C1 segment of cervical spinal cord (tissue), 14 donors: ENCODE results near the gene FOXF1.

Experiments used
- DNase-seq, 14 donors: peaks; one replicate each; lab custom pipeline; 2025; lab: John Stamatoyannopoulos, UW

The FOXF1 gene

DNA sequence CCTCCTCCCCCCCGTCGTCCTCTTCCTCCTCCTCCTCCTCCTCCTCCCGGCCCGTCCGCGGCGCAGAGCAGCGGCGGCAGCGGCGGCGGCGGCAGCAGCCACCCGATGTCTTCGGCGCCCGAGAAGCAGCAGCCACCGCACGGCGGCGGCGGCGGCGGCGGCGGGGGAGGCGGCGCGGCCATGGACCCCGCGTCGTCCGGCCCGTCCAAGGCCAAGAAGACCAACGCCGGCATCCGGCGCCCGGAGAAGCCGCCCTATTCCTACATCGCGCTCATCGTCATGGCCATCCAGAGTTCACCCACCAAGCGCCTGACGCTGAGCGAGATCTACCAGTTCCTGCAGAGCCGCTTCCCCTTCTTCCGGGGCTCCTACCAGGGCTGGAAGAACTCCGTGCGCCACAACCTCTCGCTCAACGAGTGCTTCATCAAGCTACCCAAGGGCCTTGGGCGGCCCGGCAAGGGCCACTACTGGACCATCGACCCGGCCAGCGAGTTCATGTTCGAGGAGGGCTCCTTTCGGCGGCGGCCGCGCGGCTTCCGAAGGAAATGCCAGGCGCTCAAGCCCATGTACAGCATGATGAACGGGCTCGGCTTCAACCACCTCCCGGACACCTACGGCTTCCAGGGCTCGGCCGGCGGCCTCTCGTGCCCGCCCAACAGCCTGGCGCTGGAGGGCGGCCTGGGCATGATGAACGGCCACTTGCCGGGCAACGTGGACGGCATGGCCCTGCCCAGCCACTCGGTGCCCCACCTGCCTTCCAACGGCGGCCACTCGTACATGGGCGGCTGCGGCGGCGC is at the start of gene FOXF1:
Gene FOXF1, plus strand, starts transcription at position 63 of the 797 bp plus-strand sequence. Its CDS starts 43 bp downstream, at position 106.
- no peak for DNase-seq

DNA sequence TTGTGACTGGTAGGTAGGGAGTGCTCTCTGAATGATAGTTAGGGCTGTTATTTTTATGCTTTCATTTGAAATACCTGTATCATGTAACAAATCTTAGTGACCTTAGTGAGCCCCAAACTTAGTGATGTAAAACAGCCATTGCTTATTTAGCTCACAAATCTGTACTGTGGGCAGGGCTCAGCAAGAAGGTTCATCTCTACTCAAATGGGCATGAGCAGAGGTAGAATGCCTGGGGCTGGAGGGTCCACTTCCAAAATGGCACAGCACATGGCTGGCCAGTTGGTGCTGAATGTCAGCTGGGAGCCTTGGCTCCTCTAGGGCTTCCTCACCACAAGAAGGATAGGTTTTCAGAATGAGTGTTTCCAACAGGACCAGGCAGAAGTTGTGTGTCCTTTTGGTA is 49.3 kb upstream of the FOXF1 start:
- DNase-seq, result no peak

DNA sequence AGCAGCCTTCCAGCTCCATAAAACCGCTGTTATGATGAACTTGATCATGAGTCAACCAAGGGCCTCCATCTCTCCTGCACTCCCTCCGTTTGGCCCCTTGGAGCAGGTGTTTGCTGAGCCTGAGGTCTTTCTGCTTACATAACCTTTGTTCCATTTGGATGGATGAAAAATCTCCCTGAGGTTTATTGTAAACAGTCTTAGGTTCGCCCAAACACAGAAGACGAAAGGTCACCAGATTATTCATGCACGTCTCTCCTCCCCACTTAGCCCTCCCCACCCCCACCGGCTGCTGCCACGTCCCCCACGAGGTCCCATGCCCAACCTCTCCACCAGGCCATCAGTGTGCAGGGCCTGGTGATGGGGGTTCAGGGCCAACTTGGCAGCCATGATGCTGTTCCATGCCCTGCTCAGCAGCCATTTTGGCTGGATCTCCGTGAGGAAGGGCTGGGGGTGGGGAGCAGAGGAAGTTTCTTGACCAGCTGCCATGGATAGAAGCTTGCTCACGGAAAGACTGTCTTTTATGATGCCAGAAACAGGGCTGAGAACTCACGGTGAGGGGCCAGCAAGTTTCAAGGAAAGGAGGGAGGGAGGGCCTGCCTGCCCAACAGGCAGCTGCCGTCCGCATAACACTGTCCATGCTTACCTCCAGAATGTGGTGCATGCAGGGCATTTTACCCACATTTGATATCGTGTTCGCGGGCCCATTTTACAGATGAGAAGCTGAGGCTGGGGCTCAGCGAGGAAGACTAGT is 47.8 kb upstream of the FOXF1 start:
- no peak for DNase-seq

DNA sequence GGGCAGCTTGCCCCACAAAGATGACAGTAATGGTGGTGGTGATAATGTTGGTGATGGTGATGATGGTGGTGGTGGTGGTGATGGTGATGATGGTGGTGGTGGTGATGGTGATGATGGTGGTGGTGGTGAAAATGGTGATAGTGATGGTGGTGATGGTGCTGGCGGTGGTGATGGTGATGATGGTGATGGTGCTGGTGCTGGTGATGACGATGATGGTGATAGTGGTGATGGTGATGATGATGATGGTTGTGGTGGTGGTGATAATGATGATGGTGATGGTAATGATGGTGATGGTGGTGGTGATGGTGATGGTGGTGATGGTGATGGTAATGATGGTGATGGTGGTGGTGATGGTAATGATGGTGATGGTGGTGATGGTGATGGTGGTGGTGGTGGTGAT is 46.3 kb upstream of the FOXF1 start:
- DNase-seq, result no peak

DNA sequence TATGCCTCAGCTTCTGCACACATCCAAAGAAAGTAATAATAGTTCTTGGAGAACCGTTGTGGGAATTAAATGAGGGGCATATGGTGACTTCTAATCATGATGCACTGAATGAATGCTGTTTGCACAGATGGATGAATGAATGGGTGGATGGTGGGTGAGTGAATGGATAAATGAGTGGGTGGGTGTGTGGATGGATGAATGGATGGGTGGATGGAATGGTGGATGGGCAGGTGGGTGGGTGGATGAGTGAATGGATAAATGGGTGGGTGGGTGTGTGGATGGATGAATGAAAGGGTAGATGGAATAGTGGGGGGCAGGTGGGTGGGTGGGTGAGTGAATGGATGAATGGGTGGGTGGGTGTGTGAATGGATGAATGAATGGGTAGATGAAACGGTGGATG is 44.9 kb upstream of the FOXF1 start:
- DNase-seq, result no peak

DNA sequence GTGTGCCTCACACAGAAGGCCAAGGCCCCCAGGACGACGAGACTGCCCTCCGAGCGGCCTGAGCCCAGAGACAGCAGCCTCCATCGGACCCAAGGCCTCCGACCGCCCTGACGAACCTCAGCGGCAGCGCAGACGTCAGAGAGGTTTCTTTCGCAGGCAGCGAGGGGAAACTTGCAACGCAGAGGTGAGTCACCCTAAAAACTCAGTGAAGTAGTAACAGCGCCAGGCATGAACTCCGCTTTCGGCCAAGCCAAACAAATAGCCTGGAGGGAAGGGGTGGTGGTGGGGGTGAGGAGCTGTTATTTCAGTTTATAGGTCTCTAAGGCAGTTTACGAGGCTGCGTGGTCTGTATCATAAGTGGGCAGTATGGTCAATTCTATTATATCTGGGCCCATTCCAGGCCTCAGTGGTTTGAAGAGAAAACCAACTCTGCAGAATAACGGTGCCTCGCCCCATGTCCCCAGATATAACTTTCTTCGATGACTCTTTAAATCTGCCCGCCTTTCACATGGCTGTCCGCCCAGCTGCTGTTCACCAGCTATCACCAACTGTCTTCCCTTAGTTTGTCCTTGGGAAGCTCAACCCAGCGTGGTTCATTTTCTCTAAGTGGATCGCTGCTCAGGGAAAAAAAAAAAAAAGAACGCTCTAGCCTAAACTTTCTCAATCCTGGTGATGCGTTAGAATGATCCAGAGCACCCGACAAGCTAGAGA is 43.5 kb upstream of the FOXF1 start:
- no peak for DNase-seq

DNA sequence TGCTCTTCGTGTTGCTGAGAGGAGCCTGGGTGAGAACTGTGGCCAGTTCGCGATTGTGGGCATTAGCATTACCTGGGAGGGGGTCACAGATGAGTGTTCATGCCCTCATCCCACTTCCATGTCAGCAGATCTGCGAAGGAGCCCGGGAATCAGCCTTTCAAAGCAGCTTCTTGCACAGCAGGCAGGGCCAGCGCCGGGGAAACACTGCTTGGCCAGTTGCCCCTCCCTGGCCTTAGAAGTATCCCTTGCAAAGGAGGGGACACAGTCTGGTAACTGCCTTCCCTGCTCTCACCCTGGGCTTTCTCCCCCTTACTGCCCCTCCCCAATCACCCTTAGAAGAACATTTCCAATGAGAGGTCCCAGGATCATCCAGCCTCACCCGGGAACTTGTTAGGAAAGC is 42.8 kb upstream of the FOXF1 start:
- DNase-seq, result no peak

DNA sequence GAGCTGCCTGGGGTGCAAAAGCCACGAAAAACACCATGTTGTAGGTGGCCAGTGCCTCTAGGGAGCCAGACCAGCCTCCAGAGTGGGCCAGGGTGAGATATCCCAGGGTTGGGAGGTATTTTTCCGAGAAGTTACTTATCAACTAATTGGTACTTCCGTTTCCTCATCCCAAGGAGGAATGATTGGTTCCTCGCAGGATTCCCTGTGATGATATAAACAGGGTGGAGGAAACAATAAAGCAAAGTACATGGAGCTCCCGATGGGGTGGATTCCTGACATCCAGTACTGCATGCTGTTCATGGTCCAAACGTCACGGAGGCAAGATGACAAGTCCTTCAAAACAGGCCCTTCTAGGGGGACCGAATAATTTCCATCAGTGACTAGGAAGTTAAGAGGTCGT is 39.4 kb upstream of the FOXF1 start:
- DNase-seq, result no peak

DNA sequence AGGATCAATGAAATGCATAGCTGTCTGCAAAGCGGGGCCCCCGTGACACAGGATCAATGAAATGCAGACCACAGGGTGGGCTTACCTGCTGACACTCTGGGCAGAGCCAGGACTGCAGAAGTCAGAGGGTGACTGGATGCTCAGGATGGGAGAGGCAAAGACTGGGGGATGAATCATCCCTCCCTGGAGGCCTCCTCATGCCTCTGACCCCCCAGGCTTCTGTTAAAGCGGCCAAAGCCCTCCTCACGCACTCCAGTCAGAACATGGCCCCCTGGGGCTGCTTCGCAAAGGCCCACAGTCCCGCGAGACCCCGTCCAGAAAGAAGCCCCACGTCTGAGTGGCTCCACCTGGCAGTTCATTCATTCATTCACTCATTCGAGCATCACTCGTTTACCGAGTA is 38.4 kb upstream of the FOXF1 start:
- no peak for DNase-seq

DNA sequence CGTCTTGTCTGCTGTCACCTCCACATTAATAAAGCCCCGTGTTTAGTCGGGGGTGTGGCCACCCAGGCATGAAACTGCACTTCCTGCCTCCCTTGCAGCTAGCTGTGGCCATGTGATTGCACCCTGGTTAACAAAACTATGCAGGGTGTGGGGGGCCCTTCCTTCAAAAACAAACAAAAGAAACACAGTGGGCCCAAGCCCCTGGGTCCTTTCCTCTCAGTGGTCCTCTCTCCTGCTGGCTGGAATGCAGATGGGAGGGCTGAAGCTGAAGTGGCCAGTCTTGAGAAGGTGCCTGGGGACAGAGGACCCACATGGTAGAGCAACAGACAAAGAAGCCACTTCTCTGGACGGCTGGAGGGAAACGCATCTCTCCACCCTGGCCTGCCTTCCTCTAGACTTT is 38.0 kb upstream of the FOXF1 start:
- no peak for DNase-seq

DNA sequence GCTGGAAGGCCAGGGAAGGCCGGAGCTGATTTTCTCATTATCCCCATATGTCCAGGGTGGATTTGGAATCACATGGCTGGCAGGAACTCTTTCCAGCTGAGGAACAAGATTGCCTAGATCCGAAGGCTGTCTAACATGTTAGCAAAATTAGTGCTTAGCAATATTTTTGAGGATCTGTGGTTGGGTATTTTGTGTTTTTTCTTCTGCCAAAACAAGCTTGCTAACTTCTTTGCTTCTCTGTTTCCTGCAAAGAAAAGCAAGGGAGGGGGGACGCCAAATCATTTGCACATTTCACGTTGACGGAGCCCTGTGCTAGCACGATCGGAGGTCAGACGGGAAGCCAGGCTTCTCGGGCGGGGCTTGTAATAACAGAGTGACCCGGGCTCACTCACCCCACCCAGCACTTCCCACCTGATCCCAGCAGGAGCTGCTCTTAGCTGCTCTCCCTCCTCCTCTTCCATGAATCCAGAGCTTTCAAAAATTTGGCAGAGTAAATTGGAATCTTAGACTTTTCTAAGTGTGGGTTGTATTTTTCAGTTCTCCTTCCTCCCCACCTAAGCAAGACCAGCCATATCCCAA is 33.3 kb upstream of the FOXF1 start:
- DNase-seq, result no peak

DNA sequence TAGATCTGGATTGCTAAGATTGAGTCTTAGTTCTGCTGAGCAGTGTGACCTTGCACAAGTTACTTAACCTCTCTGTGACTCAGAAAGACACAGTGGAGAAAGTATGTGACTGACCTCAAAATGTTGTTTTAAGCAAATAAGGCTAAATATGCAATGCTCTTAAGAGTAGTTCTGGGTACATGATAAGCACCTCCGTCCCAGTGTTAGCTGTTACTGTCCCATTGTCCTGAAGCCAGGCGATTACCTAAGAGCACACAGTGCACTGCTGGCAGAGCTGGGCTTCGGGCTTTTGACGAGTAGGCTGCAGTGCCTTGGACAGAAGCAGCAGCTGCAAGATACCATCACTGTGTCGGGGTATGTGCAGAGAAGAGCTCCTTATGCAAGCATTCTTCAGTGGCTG is 32.7 kb upstream of the FOXF1 start:
- DNase-seq, result no peak

DNA sequence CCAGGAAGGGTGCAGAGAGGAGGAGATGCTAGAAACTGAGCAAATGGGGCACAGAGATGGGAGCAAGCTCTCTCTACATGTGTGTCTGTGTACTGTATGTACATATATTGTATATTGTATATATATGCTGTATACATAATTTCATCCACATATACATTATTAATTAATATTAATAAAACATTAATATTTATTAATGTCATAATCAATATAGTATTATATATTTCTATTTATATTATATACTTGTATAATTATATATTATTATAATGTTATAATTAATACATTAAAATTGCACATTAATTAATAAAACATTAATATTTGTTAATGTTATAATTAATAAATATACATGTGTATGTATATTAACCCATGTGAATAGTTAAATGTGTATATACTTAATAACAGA is 31.5 kb upstream of the FOXF1 start:
- DNase-seq, result no peak

DNA sequence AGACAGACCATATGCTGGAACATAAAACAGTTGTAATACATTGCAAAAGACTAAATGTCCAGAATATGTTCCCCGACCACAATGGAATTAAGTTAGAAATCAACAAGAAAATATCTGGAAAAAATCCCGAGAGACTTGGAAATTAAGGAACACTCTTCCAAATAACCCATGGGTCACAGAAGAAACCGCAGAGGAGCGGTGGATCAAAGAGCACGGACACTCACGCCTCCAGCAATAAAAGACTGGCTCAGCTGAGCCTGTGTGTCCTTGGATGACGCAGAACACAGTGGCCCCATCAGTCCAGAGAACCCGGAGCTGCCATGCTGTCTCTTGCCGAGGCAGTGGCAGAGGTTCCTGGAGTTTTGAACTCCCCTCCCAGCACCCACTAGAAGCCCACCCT is 30.9 kb upstream of the FOXF1 start:
- peak in 2 of 14 donors; percentile 6 to 10 for DNase-seq

DNA sequence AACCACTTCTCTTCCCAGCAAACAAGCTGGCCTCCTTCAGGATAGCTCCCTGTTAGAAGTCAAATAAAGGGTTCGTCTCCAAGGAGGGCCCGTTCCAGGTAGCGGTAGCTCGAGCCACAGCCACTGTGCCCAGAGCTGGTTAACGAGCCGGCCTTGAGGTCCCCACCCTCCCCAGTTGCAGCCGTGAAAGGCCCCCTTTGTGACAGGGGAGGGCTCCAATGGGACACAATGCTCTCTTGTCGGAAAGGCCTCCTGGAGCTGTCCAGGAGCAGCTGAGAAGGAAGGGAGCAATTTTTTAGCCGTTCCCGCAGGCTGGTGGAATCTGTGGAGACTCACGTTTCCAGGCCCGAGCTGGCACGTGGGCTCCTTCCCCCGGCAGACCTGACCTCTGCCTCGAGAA is 29.9 kb upstream of the FOXF1 start:
- peak in 11 of 14 donors; percentile 8 to 57 (median 29) for DNase-seq

DNA sequence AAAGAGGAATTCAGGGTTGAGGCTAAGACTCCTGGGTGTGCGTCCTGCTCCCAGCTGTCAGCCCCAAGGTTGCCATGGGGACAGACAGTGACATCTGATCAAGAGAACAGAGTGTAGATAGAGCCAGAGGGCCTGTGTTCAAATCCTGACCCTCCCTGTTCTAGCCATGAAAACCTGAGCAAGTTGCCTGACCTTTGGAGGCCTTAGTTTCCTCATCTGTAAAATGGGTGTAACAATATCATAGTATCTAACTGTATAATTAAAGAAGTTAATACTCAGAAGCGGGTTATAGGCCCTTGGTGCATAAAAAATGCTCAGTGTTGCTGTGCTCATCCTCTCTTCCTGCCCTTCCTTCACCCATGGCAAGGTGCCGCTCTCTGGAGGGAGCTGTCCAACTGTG is 28.7 kb upstream of the FOXF1 start:
- DNase-seq, result no peak

DNA sequence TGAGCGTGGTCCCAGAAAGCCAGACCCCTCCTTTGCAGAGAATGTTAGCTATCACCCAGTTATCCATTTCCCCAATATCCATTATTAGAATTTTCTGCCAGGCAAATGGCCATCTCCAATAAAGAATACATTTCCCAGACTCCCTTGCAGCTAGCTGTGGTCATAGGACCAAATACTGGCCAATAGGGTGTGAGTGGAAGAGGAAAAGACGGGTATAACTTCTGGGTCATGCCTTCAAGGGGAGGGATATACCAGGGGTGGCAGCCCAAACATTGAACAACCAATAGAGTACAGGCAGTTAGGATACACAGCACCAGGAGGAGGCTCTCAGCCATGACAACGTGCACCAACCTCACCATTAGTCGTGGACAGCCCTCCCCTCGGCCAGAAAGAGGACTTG is 26.1 kb upstream of the FOXF1 start:
- DNase-seq, result no peak

DNA sequence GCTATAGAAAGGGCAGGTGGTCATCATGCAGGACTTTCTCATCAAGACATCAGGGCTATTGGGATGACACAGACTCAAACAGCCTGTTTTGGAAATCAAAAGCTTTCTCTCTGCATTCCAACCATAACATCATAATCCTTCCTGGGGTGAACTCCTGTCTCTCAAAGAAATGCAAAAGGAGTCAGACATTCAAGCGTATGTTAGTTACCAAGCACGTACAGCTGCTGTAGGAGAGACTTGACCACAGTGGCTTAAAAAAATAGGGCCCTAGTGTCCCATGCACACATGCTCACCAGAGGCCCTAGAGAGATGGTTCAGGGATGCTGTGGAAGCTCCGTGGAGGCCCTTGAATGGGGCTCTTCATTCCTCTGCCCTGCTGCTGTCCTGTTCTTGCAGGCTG is 24.6 kb upstream of the FOXF1 start:
- no peak for DNase-seq

DNA sequence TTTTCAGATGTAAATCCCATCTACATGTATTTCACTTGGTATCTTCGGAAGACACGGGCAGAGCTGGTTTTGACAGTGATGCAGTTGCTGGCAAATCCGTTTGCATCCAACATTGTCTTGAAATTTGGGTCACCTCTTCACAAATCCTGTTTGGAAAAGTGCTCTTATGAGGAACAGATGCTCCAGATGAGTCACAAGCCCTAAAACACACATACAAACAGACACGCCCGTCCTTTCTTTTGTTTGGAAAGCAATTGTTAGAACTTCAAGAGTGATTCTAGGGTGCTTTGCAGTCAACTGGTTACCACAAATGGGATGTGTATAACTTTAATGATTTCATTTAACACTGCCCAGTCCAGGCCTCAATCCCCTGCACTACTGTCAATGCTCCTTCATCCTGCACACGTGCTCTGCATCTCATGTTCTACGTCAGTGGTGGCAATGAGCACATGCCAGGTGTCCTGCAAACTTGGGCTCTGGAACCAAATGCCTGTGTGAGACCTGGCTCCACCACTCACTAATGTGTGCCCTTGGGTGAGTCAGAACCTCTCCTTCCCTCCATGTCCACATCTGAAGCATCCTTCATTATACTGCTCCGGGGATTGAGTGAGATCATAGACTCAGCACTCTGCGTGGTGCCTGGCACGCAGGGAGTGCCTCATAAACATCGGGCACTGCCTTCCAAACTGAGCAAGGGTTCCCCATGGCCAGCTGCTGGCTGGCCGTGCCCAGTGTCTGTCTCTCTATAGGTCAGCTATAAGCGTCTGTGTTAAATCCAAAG is 19.3 kb upstream of the FOXF1 start:
- peak in 6 of 14 donors; percentile 24 to 58 (median 44) for DNase-seq

DNA sequence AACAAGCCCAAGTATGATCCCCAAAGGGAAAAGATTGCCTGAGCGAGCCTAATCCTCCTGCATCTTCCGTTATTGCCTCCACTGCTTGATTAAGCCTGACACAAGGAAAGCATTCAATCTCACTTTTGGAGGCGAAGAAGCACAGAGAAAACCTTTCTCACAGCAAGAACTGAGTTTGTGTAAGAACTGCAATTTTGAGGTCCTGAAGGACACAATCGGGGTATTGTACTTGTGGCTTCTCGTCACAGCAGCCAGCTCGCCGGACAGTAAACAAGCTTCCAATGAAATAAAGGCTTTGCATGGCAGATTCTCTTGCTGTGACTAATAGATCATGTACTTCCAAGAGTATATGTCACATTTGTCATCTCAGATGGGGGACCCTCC is 18.7 kb upstream of the FOXF1 start:
- DNase-seq, result peak in 7 of 14 donors; percentile 23 to 58 (median 39)

DNA sequence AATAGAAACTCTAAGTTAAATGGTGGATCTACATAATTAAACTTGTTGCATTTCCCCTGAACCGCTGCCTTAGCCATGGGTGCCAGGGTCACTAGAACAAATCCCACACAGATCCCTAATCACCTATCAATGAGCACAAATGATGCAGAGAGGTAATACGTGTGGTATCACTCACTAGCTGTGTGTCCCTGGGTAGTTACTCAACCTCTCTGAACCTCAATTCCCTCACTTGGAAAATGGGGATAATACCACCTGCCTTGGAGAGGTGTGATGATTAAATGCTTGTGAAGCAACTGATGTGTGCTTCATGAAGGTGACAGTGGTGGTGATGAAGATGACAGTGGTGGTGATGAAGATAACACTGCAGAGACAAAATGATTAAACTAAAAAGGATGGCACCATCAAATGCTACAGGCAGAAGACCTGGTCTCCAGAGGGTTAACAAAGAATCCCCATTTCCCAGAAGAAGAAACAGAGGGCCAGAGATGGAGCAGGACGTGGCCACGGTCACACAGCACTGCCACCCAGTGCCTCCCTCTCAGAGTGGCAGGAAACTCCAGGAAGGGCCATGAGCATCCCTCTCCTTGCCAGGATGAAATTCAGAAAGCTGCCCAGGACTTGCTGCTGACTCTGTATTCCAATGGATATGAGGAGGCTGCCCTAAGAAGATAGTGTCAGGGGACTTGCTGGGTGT is 17.9 kb upstream of the FOXF1 start:
- peak in 1 of 14 donors; percentile 2 for DNase-seq
